Measurements from ENCODE around the gene HOATZ.

GRCh38 chr11:111522426-111522825 is 7.8 kb downstream of the HOATZ start:
- TF ChIP-seq CTCF (IDR thresholded peaks at IDR 0.05) (no peak), POLR2AphosphoS5 (IDR thresholded peaks at IDR 0.05) (no peak), EP300 (IDR thresholded peaks at IDR 0.05) (no peak), POLR2A (IDR thresholded peaks at IDR 0.05) (no peak)

Data from gastroesophageal sphincter (tissue), 3 donors.